SK-N-MC (cell line): ENCODE measurements around the gene PTCRA.
"Not testable (repeated sequence)": the region's sequence is repeated elsewhere in the genome, so short reads cannot be mapped to it uniquely, and the experiment has no call there.

Experiments
- DNase-seq: peaks from one replicate; pipeline ENCODE4 v3.0.0-alpha.2; 2011; ENCODE audit warnings: low read depth, low spot score
- H3K27ac ChIP-seq: fragments of 200-600 bp; sonication (generic); 2 replicates; pipeline ENCODE4 v1.5.1; 2016; ENCODE audit warnings: mixed run types
- H3K36me3 ChIP-seq: fragments of 200-600 bp; sonication (generic); 2 replicates; pipeline ENCODE4 v1.6.1; 2017; ENCODE audit warnings: antibody characterized with exemption, low read length, mixed read lengths; ENCODE audit not compliant: insufficient read depth
- H3K4me3 ChIP-seq: fragments of 200-600 bp; sonication (generic); 2 replicates; pipeline ENCODE4 v1.5.1; 2016
- H3K9ac ChIP-seq: fragments of 200-600 bp; sonication (generic); 2 replicates; pipeline ENCODE4 v1.8.0; 2017; ENCODE audit warnings: mixed run types, mixed read lengths; ENCODE audit not compliant: insufficient read length
- H3K9me3 ChIP-seq: fragments of 200-600 bp; sonication (generic); 2 replicates; pipeline ENCODE4 v1.6.1; 2017; ENCODE audit warnings: low read depth, mild to moderate bottlenecking, antibody characterized with exemption, low read length, moderate library complexity, mixed read lengths
- EZH2 ChIP-seq: fragments of 200-600 bp; sonication (generic); IDR thresholded peaks from one replicate; pipeline ENCODE4 v1.6.1; 2017; ENCODE audit warnings: antibody characterized with exemption
- FOXP2 ChIP-seq: optimal IDR thresholded peaks from 2 replicates; pipeline ENCODE3; 2011; ENCODE audit warnings: mild to moderate bottlenecking, moderate library complexity; ENCODE audit not compliant: insufficient read depth; ENCODE audit errors: extremely low read length, control extremely low read depth
- POLR2AphosphoS5 ChIP-seq: IDR thresholded peaks from 2 replicates; pipeline ENCODE4 v1.6.1; 2012; ENCODE audit warnings: mild to moderate bottlenecking, low read depth, low read length, borderline replicate concordance

Gene PTCRA

GRCh38 chr6:42915732-42916131, at the start of gene PTCRA:
Gene PTCRA (plus strand): TSS chr6:42916053. CDS start chr6:42916070, 17 bp downstream.
- no peak within 1 kb of the TSS for H3K27ac ChIP-seq

GRCh38 chr6:42870145-42870936, 45.5 kb upstream of the PTCRA start:
- Histone ChIP-seq H3K9me3 (no peaks in the 10 kb centered on the region), H3K36me3 (no peaks in the 10 kb centered on the region; the same call in 1 of the 2 replicates), H3K27ac (no peak overlapping the region), H3K4me3 (no peak overlapping the region), H3K9ac (no peak overlapping the region)
- DNase-seq, result no peak
- TF ChIP-seq FOXP2 (no peak), EZH2 (no peak), POLR2AphosphoS5 (no peak)

More at GRCh38 chr6:42915732-42916131, at the start of gene PTCRA:
- TF ChIP-seq FOXP2 (no peak), POLR2AphosphoS5 (no peak), EZH2 (no peak)
- H3K9me3 ChIP-seq, result no peaks in the 10 kb centered on the region
- H3K9ac ChIP-seq, result no peak within 1 kb of the TSS
- H3K4me3 ChIP-seq, result no peak within 1 kb of the TSS
- H3K36me3 ChIP-seq, result no peaks in the 10 kb centered on the region
- no peak for DNase-seq

- no peak for TF ChIP-seq POLR2AphosphoS5
- H3K36me3 ChIP-seq, result no peaks in the 10 kb centered on the region; the same call in 1 of the 2 replicates
- no peak for DNase-seq
- no peak overlapping the region for H3K9ac ChIP-seq
- no peak overlapping the region for H3K27ac ChIP-seq
- no peak overlapping the region for H3K4me3 ChIP-seq
- H3K9me3 ChIP-seq, result no peaks in the 10 kb centered on the region
Observed at GRCh38 chr6:42871711-42872110, 44.1 kb upstream of the PTCRA start.

GRCh38 chr6:42873313-42873712, 42.5 kb upstream of the PTCRA start:
- H3K4me3 ChIP-seq, result no peak overlapping the region
- H3K36me3 ChIP-seq, result no peaks in the 10 kb centered on the region
- DNase-seq, result no peak
- H3K27ac ChIP-seq, result no peak overlapping the region
- H3K9ac ChIP-seq, result no peak overlapping the region
- no peaks in the 10 kb centered on the region for H3K9me3 ChIP-seq
- no peak for TF ChIP-seq POLR2AphosphoS5
- no peak for TF ChIP-seq EZH2
- TF ChIP-seq FOXP2, result no peak

GRCh38 chr6:42877695-42878094, 38.2 kb upstream of the PTCRA start:
- Histone ChIP-seq H3K9me3 (no peaks in the 10 kb centered on the region), H3K4me3 (no peak overlapping the region), H3K27ac (peak overlapping the region; percentile 60; the same call in 1 of the 2 replicates), H3K9ac (no peak overlapping the region), H3K36me3 (peaks cover 19% of the 10 kb centered on the region)
- no peak for DNase-seq
- TF ChIP-seq EZH2 (no peak), POLR2AphosphoS5 (no peak), FOXP2 (no peak)

- Histone ChIP-seq H3K4me3 (peak within 1 kb of the TSS; percentile 89), H3K36me3 (peaks cover 38% of the 10 kb centered on the region), H3K9ac (peak within 1 kb of the TSS; percentile 98), H3K27ac (peak within 1 kb of the TSS; percentile 97), H3K9me3 (no peaks in the 10 kb centered on the region)
- TF ChIP-seq FOXP2, result peak; percentile 70
- TF ChIP-seq EZH2, result no peak
- peak; percentile 97 for TF ChIP-seq POLR2AphosphoS5
- peak; percentile 80 for DNase-seq
Observed at GRCh38 chr6:42879372-42880239, 36.2 kb upstream of the PTCRA start, which contains the start of gene RPL7L1. Gene RPL7L1 (plus strand): TSS chr6:42879616. CDS start chr6:42879911, 295 bp downstream.

GRCh38 chr6:42880240-42880817, 35.5 kb upstream of the PTCRA start:
- H3K36me3 ChIP-seq, result peaks cover 45% of the 10 kb centered on the region
- not testable (repeated sequence) for DNase-seq, H3K9me3 ChIP-seq
- H3K27ac ChIP-seq, result peak overlapping the region; percentile 97
- H3K4me3 ChIP-seq, result peak overlapping the region; percentile 89
- peak overlapping the region; percentile 98 for H3K9ac ChIP-seq

- Histone ChIP-seq H3K27ac (peak overlapping the region; percentile 97; the same call in 1 of the 2 replicates), H3K4me3 (peak overlapping the region; percentile 89), H3K36me3 (peaks cover 50% of the 10 kb centered on the region), H3K9ac (peak overlapping the region; percentile 98)
- DNase-seq, H3K9me3 ChIP-seq: not testable (repeated sequence)
Observed at GRCh38 chr6:42880871-42881270, 35.0 kb upstream of the PTCRA start.
